ENCODE data around the gene NEURL1B.
A peak's percentile ranks its signal among the peaks of the same experiment; 100 is the strongest.
"Not testable (repeated sequence)": the region's sequence is repeated elsewhere in the genome, so short reads cannot be mapped to it uniquely, and the experiment has no call there.

NEURL1B gene

GRCh38 chr5:172640822-172641358 is at the start of gene NEURL1B:
NEURL1B (plus strand) TSS chr5:172641263; CDS start chr5:172641407, 144 bp downstream.
- peak; percentile 70 for DNase-seq

DNA sequence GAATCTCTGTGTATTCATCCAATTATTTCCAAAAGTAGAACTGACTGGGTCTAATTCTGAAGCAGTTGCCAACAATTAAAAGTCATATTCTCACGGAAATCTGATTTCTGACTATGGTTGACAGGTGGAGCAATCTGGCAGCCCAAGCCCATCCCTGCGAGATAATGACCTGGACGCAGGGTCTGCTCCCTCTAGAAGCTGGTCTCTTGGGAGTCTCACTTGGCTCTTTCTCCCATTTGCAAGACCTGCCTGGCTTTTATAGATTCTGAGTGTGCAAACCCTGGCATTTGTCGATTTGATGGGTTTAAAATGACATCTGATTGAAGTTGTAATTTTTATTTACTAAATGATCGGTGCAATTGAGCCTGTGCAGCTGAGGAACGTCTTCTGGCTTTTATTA is 49.4 kb upstream of the NEURL1B start:
- no peak for DNase-seq

GRCh38 chr5:172592881-172593280 is 48.2 kb upstream of the NEURL1B start:
- DNase-seq = no peak

GRCh38 chr5:172593306-172593705 is 47.8 kb upstream of the NEURL1B start:
- DNase-seq = no peak

DNA sequence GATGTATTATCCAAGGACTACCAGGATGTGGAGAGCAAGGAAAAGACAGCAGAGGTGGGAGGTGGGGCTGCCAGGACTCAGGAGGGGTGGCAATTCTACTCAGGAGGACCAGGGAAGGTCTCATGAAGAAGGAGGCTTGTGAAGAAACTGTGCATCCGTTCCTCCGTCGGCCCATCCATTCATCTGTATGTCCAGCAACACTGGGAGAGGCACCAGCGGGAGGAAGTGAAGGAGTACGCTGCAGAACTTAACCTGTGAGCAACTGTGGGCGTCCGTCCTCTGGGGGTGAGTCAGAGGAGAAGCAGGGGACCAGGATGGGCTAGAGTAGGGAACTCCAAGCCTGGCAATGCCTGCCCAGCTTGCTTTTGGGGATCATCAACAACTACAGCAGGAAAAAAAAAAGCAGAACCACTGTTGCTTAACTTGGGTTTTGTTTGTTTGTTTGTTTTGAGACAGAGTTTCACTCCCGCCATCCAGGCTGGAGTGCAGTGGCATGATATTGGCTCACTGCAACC is 47.3 kb upstream of the NEURL1B start:
- no peak for DNase-seq

DNA sequence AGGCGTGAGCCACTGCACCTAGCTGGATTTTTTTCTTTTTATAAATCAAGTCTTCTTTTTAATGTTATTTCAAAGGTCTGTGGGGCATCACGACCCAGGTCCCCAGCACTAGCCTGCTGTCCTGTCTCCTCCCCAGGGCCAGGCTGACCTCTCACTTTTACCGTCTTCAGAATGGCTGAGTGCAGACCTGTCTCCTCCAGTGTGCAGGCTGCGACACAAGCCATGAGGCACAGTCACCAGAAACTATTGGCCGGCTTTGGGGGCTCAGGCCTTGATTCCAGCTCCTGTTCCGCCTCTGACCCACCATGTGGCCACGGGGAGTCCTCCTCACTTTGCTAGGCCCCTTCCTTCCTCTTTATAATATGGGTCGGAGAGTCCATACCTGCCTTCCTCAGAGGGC is 46.6 kb upstream of the NEURL1B start:
- DNase-seq = no peak

DNA sequence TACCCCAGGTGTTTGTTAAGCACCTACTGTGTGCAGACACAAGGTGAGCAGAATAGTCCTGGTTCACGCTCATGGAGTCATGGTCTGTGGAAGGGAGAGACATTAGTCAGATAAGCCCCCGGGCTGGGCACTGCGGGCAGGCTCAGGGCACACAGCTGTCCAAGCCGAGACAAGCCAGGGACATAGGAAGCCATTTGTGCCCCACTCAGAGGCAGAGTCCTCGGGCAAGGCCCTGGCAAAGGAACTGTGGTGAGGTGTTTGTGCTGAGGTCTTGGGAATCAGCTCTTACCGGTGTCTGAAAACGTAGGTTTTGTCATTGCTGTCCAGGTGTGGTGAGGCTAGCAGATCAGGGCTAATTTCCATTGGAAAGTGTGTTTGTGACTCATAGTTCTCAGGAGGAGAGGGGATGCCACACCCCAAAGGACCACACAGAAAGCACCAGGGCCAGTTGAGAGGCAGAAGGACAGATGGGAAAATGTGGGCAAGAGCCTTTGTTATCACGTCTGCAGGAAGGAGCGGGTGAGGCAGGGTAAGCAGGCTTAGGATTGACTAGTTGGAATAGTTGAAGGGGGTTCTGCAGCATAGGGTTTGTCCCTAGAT is 46.1 kb upstream of the NEURL1B start:
- no peak for DNase-seq

GRCh38 chr5:172595596-172596455 is 45.2 kb upstream of the NEURL1B start:
- no peak for DNase-seq

GRCh38 chr5:172596638-172597231 is 44.3 kb upstream of the NEURL1B start:
- no peak for DNase-seq

- no peak for DNase-seq
These were observed 43.3 kb upstream of the NEURL1B start for GRCh38 chr5:172597755-172598155.

DNA sequence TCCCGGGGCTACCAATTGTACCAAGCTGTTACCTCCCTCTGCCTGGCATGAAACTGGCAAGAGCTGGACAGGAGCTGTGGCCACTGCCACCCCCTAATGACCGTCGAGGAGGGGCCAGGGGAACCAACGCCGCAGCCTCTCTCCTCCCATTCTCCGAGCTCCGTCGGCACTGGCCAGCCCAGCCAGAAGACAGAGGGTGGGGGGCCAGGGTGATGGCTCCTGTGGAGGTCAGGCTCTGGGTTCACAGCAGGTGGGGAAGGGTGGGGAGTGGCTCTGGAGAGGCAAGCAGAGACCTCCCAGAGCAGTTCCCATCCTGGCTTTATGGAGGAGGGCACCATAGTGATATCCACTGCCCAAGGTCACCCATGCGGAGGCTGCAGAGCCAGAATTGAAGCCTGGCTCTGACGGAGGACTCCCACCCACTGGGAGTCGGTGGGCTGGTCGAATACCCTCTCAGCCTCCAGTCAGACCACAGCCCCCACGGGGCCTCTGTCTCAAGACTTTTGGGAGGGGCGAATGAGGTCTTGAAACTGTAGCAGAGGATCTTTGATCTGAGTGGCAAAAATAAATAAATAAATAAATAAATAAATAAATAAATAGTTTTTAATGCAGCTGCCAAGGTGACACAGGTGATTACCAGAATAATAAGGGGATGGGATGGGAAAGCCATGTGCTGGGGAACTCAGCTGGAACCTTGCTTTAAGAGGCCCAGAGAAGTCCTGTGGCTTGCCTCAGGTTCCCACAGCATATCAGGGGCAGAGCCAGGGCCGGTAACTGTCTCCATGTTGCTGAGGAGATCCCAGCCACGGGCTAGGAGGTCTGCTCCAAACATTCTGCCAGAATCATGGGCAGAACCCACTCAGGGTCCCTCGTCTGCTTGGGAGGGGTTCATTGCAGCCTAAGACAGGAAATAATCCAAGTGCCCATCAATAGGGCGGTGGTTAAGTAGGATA is 42.5 kb upstream of the NEURL1B start:
- DNase-seq = no peak

GRCh38 chr5:172599204-172599567 is 41.9 kb upstream of the NEURL1B start:
- DNase-seq = no peak

GRCh38 chr5:172600571-172600970 is 40.5 kb upstream of the NEURL1B start:
- no peak for DNase-seq

- DNase-seq = not testable (repeated sequence)
These were observed 39.5 kb upstream of the NEURL1B start for GRCh38 chr5:172601576-172601975.

DNA sequence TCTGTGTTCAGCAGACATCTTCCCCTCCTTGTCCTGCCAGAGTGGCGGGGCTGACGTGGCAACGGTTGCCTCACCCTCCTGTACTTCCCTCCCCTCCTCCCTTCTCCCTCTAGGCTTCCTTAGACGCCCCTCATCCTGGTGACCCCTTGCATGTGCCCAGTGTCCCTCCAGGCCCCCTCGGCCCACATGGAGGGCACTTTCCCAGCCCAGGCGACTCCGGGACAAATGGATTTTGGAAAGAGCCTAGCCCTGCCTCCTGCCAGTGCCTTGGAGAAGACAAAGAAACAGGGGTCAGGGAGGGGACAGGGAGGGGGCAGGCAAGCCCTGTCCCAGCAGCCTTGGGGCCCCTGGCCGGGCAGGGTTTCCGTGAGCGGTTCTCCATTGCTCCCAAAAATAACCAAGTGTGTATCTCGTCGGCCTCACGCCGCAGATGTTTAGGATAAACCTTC is 38.3 kb upstream of the NEURL1B start:
- DNase-seq = no peak

GRCh38 chr5:172603251-172603806 is 37.7 kb upstream of the NEURL1B start:
- DNase-seq = no peak

- no peak for DNase-seq
These were observed 35.6 kb upstream of the NEURL1B start for GRCh38 chr5:172605466-172605865.

GRCh38 chr5:172606156-172606785 is 34.8 kb upstream of the NEURL1B start:
- DNase-seq = no peak

DNA sequence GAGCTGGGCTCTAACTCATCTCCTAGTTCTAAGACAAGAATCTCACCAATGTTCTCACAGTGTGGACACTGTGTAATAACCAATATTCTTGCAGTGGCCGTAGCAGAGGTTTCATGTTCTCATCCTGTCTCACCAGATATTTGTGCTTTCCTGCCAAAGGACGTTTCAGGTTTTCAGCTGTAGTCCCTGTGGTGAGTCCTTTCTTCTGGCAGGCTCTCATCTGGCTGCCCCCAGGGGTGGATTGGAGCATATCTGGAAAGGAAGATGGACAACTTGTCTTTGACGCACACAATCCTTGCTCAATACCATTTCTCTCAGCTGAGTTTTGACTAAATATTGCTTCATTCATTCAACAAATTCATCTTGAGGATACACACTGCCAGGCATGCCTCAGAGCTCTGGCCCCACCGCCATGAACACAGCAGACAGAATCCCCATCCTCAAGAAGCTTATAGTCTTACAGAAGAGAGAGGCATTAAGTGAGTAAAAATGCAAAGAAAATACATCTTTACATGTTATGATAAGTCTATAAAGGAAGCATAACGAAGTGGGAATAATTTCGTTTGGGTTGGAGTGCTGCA is 33.8 kb upstream of the NEURL1B start:
- no peak for DNase-seq

- no peak for DNase-seq
These were observed 32.3 kb upstream of the NEURL1B start for GRCh38 chr5:172608773-172609172.

- DNase-seq = no peak
These were observed 30.4 kb upstream of the NEURL1B start for GRCh38 chr5:172610643-172611042.

All from OCI-M1 (cell line).